ENCODE results near the gene PDPN.

The PDPN gene

DNA sequence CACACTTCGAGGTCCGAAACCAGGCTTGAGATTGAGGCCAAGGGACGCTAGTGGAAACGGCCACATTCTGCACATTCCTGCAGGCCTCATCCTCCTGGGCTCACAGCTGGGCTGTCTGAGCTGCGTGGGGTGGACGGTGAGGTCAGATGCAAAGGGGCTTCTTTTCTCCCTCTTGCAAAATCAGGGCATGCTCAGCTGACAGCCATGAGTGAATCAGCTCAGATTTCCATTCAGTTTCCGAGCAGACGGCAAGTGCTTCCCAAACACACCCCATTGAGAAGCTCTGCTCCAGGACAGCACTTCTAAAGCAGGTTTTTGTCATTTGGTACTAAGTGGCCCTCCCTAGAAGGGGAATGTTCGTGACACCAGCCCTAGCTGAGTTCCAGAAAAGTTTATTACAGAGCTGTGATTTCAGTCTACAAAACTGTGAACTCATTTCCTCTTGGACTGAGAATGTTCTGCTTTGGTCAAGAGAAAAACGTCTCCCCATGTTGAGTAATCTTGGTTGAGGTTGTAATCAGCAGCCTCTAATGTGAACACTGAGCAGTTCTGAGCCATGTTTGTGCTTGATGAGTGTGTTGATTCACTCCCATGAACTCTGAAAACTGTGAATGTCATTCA lies 10.0 kb downstream of the PDPN start:
- TF ChIP-seq, protein P1, sequence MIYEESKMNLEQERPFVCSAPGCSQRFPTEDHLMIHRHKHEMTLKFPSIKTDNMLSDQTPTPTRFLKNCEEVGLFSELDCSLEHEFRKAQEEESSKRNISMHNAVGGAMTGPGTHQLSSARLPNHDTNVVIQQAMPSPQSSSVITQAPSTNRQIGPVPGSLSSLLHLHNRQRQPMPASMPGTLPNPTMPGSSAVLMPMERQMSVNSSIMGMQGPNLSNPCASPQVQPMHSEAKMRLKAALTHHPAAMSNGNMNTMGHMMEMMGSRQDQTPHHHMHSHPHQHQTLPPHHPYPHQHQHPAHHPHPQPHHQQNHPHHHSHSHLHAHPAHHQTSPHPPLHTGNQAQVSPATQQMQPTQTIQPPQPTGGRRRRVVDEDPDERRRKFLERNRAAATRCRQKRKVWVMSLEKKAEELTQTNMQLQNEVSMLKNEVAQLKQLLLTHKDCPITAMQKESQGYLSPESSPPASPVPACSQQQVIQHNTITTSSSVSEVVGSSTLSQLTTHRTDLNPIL (CRISPR knock-in tag; IDR thresholded peaks at IDR 0.05; ENCODE audit: low read depth): no peak
- TF ChIP-seq, protein P2, sequence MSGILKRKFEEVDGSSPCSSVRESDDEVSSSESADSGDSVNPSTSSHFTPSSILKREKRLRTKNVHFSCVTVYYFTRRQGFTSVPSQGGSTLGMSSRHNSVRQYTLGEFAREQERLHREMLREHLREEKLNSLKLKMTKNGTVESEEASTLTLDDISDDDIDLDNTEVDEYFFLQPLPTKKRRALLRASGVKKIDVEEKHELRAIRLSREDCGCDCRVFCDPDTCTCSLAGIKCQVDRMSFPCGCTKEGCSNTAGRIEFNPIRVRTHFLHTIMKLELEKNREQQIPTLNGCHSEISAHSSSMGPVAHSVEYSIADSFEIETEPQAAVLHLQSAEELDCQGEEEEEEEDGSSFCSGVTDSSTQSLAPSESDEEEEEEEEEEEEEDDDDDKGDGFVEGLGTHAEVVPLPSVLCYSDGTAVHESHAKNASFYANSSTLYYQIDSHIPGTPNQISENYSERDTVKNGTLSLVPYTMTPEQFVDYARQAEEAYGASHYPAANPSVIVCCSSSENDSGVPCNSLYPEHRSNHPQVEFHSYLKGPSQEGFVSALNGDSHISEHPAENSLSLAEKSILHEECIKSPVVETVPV (CRISPR knock-in tag; IDR thresholded peaks at IDR 0.05): no peak
- TF ChIP-seq, protein P3, sequence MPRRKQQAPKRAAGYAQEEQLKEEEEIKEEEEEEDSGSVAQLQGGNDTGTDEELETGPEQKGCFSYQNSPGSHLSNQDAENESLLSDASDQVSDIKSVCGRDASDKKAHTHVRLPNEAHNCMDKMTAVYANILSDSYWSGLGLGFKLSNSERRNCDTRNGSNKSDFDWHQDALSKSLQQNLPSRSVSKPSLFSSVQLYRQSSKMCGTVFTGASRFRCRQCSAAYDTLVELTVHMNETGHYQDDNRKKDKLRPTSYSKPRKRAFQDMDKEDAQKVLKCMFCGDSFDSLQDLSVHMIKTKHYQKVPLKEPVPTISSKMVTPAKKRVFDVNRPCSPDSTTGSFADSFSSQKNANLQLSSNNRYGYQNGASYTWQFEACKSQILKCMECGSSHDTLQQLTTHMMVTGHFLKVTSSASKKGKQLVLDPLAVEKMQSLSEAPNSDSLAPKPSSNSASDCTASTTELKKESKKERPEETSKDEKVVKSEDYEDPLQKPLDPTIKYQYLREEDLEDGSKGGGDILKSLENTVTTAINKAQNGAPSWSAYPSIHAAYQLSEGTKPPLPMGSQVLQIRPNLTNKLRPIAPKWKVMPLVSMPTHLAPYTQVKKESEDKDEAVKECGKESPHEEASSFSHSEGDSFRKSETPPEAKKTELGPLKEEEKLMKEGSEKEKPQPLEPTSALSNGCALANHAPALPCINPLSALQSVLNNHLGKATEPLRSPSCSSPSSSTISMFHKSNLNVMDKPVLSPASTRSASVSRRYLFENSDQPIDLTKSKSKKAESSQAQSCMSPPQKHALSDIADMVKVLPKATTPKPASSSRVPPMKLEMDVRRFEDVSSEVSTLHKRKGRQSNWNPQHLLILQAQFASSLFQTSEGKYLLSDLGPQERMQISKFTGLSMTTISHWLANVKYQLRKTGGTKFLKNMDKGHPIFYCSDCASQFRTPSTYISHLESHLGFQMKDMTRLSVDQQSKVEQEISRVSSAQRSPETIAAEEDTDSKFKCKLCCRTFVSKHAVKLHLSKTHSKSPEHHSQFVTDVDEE (CRISPR knock-in tag; IDR thresholded peaks at IDR 0.05): no peak
- no peak for TF ChIP-seq RARB (CRISPR knock-in tag; IDR thresholded peaks at IDR 0.05)
- no peak for TF ChIP-seq TOX (CRISPR knock-in tag; IDR thresholded peaks at IDR 0.05; ENCODE audit: borderline replicate concordance)
- no peak for TF ChIP-seq ZNF8 (CRISPR knock-in tag; IDR thresholded peaks at IDR 0.05)
- no peak for TF ChIP-seq OSR1 (CRISPR knock-in tag; IDR thresholded peaks at IDR 0.05)
- no peak for TF ChIP-seq ISL1 (CRISPR knock-in tag; IDR thresholded peaks at IDR 0.05)
- no peak for TF ChIP-seq BACH2 (CRISPR knock-in tag; IDR thresholded peaks at IDR 0.05; ENCODE audit: borderline replicate concordance)
- ATAC-seq: no peak

DNA sequence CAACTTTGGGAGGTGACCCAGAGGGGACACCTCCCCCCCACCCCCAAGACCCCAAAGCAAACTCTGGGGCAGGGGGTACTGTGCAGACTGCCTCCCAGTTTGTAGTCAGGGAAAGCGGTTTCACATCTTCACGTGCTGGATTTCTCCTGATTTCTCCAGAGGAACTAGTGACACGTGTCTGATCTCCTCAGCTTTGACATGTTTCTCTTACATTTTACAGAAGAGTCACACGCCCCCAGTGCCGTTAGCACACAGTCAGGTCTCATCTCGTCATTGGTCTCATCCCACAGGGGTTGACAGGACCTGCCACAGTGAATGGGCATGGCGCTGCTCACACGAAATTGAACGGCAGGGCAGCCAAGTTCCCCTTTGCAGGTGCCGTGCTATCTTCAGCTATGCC lies 11.8 kb downstream of the PDPN start:
- ATAC-seq: no peak

More for the DNA sequence above, 11.8 kb downstream of the PDPN start:
- TF ChIP-seq TCF4 (CRISPR knock-in tag; IDR thresholded peaks at IDR 0.05; ENCODE audit: borderline replicate concordance) (no peak), CSDC2 (CRISPR knock-in tag; IDR thresholded peaks at IDR 0.05) (no peak), ZNF8 (CRISPR knock-in tag; IDR thresholded peaks at IDR 0.05) (no peak), BACH2 (CRISPR knock-in tag; IDR thresholded peaks at IDR 0.05; ENCODE audit: borderline replicate concordance) (no peak), GLIS3 (CRISPR knock-in tag; IDR thresholded peaks at IDR 0.05) (no peak), RARB (CRISPR knock-in tag; IDR thresholded peaks at IDR 0.05) (no peak), ZFP3 (CRISPR knock-in tag; IDR thresholded peaks at IDR 0.05) (no peak), OSR1 (CRISPR knock-in tag; IDR thresholded peaks at IDR 0.05) (no peak), ZNF565 (CRISPR knock-in tag; conservative IDR thresholded peaks at IDR 0.05; ENCODE audit: low read depth) (no peak), ARNTL (CRISPR knock-in tag; IDR thresholded peaks at IDR 0.05; ENCODE audit: borderline replicate concordance, low read depth) (no peak), PPARA (CRISPR knock-in tag; IDR thresholded peaks at IDR 0.05; ENCODE audit: borderline replicate concordance) (no peak)
- TF ChIP-seq, protein P3 (CRISPR knock-in tag; IDR thresholded peaks at IDR 0.05): no peak
- TF ChIP-seq, protein P4, sequence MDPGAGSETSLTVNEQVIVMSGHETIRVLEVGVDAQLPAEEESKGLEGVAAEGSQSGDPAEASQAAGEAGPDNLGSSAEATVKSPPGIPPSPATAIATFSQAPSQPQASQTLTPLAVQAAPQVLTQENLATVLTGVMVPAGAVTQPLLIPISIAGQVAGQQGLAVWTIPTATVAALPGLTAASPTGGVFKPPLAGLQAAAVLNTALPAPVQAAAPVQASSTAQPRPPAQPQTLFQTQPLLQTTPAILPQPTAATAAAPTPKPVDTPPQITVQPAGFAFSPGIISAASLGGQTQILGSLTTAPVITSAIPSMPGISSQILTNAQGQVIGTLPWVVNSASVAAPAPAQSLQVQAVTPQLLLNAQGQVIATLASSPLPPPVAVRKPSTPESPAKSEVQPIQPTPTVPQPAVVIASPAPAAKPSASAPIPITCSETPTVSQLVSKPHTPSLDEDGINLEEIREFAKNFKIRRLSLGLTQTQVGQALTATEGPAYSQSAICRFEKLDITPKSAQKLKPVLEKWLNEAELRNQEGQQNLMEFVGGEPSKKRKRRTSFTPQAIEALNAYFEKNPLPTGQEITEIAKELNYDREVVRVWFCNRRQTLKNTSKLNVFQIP (CRISPR knock-in tag; IDR thresholded peaks at IDR 0.05; ENCODE audit: borderline replicate concordance, low read depth): no peak
- TF ChIP-seq, protein P5, sequence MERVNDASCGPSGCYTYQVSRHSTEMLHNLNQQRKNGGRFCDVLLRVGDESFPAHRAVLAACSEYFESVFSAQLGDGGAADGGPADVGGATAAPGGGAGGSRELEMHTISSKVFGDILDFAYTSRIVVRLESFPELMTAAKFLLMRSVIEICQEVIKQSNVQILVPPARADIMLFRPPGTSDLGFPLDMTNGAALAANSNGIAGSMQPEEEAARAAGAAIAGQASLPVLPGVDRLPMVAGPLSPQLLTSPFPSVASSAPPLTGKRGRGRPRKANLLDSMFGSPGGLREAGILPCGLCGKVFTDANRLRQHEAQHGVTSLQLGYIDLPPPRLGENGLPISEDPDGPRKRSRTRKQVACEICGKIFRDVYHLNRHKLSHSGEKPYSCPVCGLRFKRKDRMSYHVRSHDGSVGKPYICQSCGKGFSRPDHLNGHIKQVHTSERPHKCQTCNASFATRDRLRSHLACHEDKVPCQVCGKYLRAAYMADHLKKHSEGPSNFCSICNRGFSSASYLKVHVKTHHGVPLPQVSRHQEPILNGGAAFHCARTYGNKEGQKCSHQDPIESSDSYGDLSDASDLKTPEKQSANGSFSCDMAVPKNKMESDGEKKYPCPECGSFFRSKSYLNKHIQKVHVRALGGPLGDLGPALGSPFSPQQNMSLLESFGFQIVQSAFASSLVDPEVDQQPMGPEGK (CRISPR knock-in tag; IDR thresholded peaks at IDR 0.05; ENCODE audit: borderline replicate concordance): no peak

Data from SK-N-SH treated with all-trans-retinoic acid at 6 μM for 48 hours (cell line).